Measurements from ENCODE around the gene ARPP21.

Gene ARPP21

GRCh38 chr3:35639254-35640186 is at the start of gene ARPP21:
TSS of gene ARPP21 (plus strand) at chr3:35639525. CDS start at chr3:35681752, 42,227 bp downstream.
- Histone ChIP-seq H3K4me3 (IDR thresholded peaks at IDR 0.05; ENCODE audit: insufficient read depth, low read depth, low read length) (no peak within 1 kb of the TSS), H3K27me3 (ENCODE audit: insufficient read depth, low read depth) (no peaks in the 10 kb centered on the region), H3K4me1 (ENCODE audit: low read depth, poor library complexity, severe bottlenecking) (peaks cover 3% of the 10 kb centered on the region), H3K27ac (no peak within 1 kb of the TSS), H4K20me1 (ENCODE audit: insufficient read depth) (no peaks in the 10 kb centered on the region), H3K4me2 (no peak within 1 kb of the TSS), H2AFZ (ENCODE audit: low read depth) (no peak within 1 kb of the TSS), H3K79me2 (ENCODE audit: insufficient read depth, low read depth) (no peaks in the 10 kb centered on the region), H3K36me3 (ENCODE audit: insufficient read depth) (no peaks in the 10 kb centered on the region), H3K9ac (no peak within 1 kb of the TSS)
- TF ChIP-seq CTCF (conservative IDR thresholded peaks at IDR 0.05; ENCODE audit: low read depth, low read length): no peak

- no peak overlapping the region for H2AFZ ChIP-seq (ENCODE audit: low read depth)
- H3K79me2 ChIP-seq (ENCODE audit: insufficient read depth, low read depth): no peaks in the 10 kb centered on the region
- no peak overlapping the region for H3K4me3 ChIP-seq (IDR thresholded peaks at IDR 0.05; ENCODE audit: insufficient read depth, low read depth, low read length)
- H3K4me2 ChIP-seq: no peak overlapping the region
- no peak for TF ChIP-seq CTCF (conservative IDR thresholded peaks at IDR 0.05; ENCODE audit: low read depth, low read length)
- H3K9ac ChIP-seq: no peak overlapping the region
- no peaks in the 10 kb centered on the region for H3K27me3 ChIP-seq (ENCODE audit: insufficient read depth, low read depth)
- no peaks in the 10 kb centered on the region for H3K36me3 ChIP-seq (ENCODE audit: insufficient read depth)
- no peaks in the 10 kb centered on the region for H4K20me1 ChIP-seq (ENCODE audit: insufficient read depth)
- no peak overlapping the region for H3K27ac ChIP-seq
- H3K4me1 ChIP-seq (ENCODE audit: low read depth, poor library complexity, severe bottlenecking): no peaks in the 10 kb centered on the region
Observed at GRCh38 chr3:35592589-35593295, 46.6 kb upstream of the ARPP21 start.

GRCh38 chr3:35594739-35595138 is 44.6 kb upstream of the ARPP21 start:
- Histone ChIP-seq H3K27me3 (ENCODE audit: insufficient read depth, low read depth) (no peaks in the 10 kb centered on the region), H3K36me3 (ENCODE audit: insufficient read depth) (no peaks in the 10 kb centered on the region), H3K79me2 (ENCODE audit: insufficient read depth, low read depth) (no peaks in the 10 kb centered on the region), H3K27ac (no peak overlapping the region), H3K4me3 (IDR thresholded peaks at IDR 0.05; ENCODE audit: insufficient read depth, low read depth, low read length) (no peak overlapping the region), H4K20me1 (ENCODE audit: insufficient read depth) (no peaks in the 10 kb centered on the region), H3K4me2 (no peak overlapping the region), H3K9ac (no peak overlapping the region), H3K4me1 (ENCODE audit: low read depth, poor library complexity, severe bottlenecking) (no peaks in the 10 kb centered on the region), H2AFZ (ENCODE audit: low read depth) (no peak overlapping the region)
- TF ChIP-seq CTCF (conservative IDR thresholded peaks at IDR 0.05; ENCODE audit: low read depth, low read length): no peak

- no peaks in the 10 kb centered on the region for H3K79me2 ChIP-seq (ENCODE audit: insufficient read depth, low read depth)
- no peaks in the 10 kb centered on the region for H3K4me1 ChIP-seq (ENCODE audit: low read depth, poor library complexity, severe bottlenecking)
- no peak for TF ChIP-seq CTCF (conservative IDR thresholded peaks at IDR 0.05; ENCODE audit: low read depth, low read length)
- no peak overlapping the region for H3K9ac ChIP-seq
- no peak overlapping the region for H3K4me2 ChIP-seq
- H3K27ac ChIP-seq: no peak overlapping the region
- no peaks in the 10 kb centered on the region for H3K27me3 ChIP-seq (ENCODE audit: insufficient read depth, low read depth)
- no peaks in the 10 kb centered on the region for H3K36me3 ChIP-seq (ENCODE audit: insufficient read depth)
- H4K20me1 ChIP-seq (ENCODE audit: insufficient read depth): no peaks in the 10 kb centered on the region
- no peak overlapping the region for H3K4me3 ChIP-seq (IDR thresholded peaks at IDR 0.05; ENCODE audit: insufficient read depth, low read depth, low read length)
- H2AFZ ChIP-seq (ENCODE audit: low read depth): no peak overlapping the region
Observed at GRCh38 chr3:35596335-35596995, 42.9 kb upstream of the ARPP21 start.

Data from KMS-11 (cell line).